ENCODE results near the gene BBS9.
"Not testable (repeated sequence)": the region's sequence is repeated elsewhere in the genome, so short reads cannot be mapped to it uniquely, and the experiment has no call there.

The BBS9 gene

GRCh38 chr7:33463131-33463530, 333.8 kb downstream of the BBS9 start:
- no peak overlapping the region for H3K27ac ChIP-seq
- H3K9me3 ChIP-seq: no peaks in the 10 kb centered on the region
- H3K4me3 ChIP-seq: no peak overlapping the region
- no peaks in the 10 kb centered on the region for H3K4me1 ChIP-seq
- no peaks in the 10 kb centered on the region for H3K27me3 ChIP-seq
- H3K4me2 ChIP-seq: no peak overlapping the region
- H3K36me3 ChIP-seq: no peaks in the 10 kb centered on the region
- H3K9ac ChIP-seq: no peak overlapping the region
- no peaks in the 10 kb centered on the region for H4K20me1 ChIP-seq
- no peak for TF ChIP-seq Cebpa-rat (IDR thresholded peaks at IDR 0.05)

GRCh38 chr7:33466203-33466602, 336.8 kb downstream of the BBS9 start:
- Histone ChIP-seq H3K9ac (no peak overlapping the region), H3K9me3 (no peaks in the 10 kb centered on the region), H3K4me2 (no peak overlapping the region), H3K4me1 (no peaks in the 10 kb centered on the region), H3K27ac (no peak overlapping the region), H4K20me1 (no peaks in the 10 kb centered on the region), H3K4me3 (no peak overlapping the region), H3K36me3 (no peaks in the 10 kb centered on the region), H3K27me3 (no peaks in the 10 kb centered on the region)
- TF ChIP-seq Cebpa-rat (IDR thresholded peaks at IDR 0.05): no peak

- Histone ChIP-seq H3K27ac (no peak overlapping the region), H4K20me1 (no peaks in the 10 kb centered on the region), H3K9ac (no peak overlapping the region)
These were observed 342.4 kb downstream of the BBS9 start for GRCh38 chr7:33471636-33472242.

GRCh38 chr7:33472348-33473025, 343.1 kb downstream of the BBS9 start:
- no peak for TF ChIP-seq Cebpa-rat (IDR thresholded peaks at IDR 0.05)
- no peaks in the 10 kb centered on the region for H4K20me1 ChIP-seq
- no peaks in the 10 kb centered on the region for H3K4me1 ChIP-seq
- no peak overlapping the region for H3K4me3 ChIP-seq
- H3K27me3 ChIP-seq: no peaks in the 10 kb centered on the region
- no peak overlapping the region for H3K27ac ChIP-seq
- H3K4me2 ChIP-seq: no peak overlapping the region
- H3K9me3 ChIP-seq: no peaks in the 10 kb centered on the region
- no peaks in the 10 kb centered on the region for H3K36me3 ChIP-seq
- H3K9ac ChIP-seq: no peak overlapping the region

More at GRCh38 chr7:33471636-33472242, 342.4 kb downstream of the BBS9 start:
- Histone ChIP-seq H3K27me3 (no peaks in the 10 kb centered on the region), H3K4me3 (no peak overlapping the region), H3K4me1 (no peaks in the 10 kb centered on the region), H3K36me3 (no peaks in the 10 kb centered on the region), H3K4me2 (no peak overlapping the region), H3K9me3 (no peaks in the 10 kb centered on the region)
- TF ChIP-seq Cebpa-rat (IDR thresholded peaks at IDR 0.05): no peak

GRCh38 chr7:33477719-33478480, 348.5 kb downstream of the BBS9 start:
- Histone ChIP-seq H3K9ac (no peak overlapping the region), H3K4me3 (no peak overlapping the region), H3K4me1 (no peaks in the 10 kb centered on the region), H3K36me3 (no peaks in the 10 kb centered on the region), H3K4me2 (no peak overlapping the region), H3K27ac (no peak overlapping the region), H3K27me3 (no peaks in the 10 kb centered on the region), H3K9me3 (no peaks in the 10 kb centered on the region), H4K20me1 (no peaks in the 10 kb centered on the region)
- no peak for TF ChIP-seq Cebpa-rat (IDR thresholded peaks at IDR 0.05)

GRCh38 chr7:33484476-33484875, 355.1 kb downstream of the BBS9 start:
- H3K9me3 ChIP-seq, H3K4me3 ChIP-seq, H3K27ac ChIP-seq, H3K36me3 ChIP-seq, H3K27me3 ChIP-seq, H3K4me2 ChIP-seq, H4K20me1 ChIP-seq, H3K4me1 ChIP-seq, H3K9ac ChIP-seq: not testable (repeated sequence)

- Histone ChIP-seq H3K4me3 (no peak overlapping the region), H3K36me3 (no peaks in the 10 kb centered on the region), H3K4me1 (no peaks in the 10 kb centered on the region), H4K20me1 (no peaks in the 10 kb centered on the region), H3K27me3 (no peaks in the 10 kb centered on the region), H3K9me3 (no peaks in the 10 kb centered on the region), H3K4me2 (no peak overlapping the region), H3K27ac (no peak overlapping the region), H3K9ac (no peak overlapping the region)
- TF ChIP-seq Cebpa-rat (IDR thresholded peaks at IDR 0.05): no peak
These were observed 356.6 kb downstream of the BBS9 start for GRCh38 chr7:33485747-33486493.

GRCh38 chr7:33486633-33487032, 357.3 kb downstream of the BBS9 start:
- no peaks in the 10 kb centered on the region for H3K9me3 ChIP-seq
- H3K27me3 ChIP-seq: no peaks in the 10 kb centered on the region
- H3K27ac ChIP-seq: no peak overlapping the region
- TF ChIP-seq Cebpa-rat (IDR thresholded peaks at IDR 0.05): no peak
- H4K20me1 ChIP-seq: no peaks in the 10 kb centered on the region
- H3K4me1 ChIP-seq: no peaks in the 10 kb centered on the region
- H3K4me3 ChIP-seq: no peak overlapping the region
- H3K4me2 ChIP-seq: no peak overlapping the region
- H3K36me3 ChIP-seq: no peaks in the 10 kb centered on the region
- no peak overlapping the region for H3K9ac ChIP-seq

- no peak overlapping the region for H3K27ac ChIP-seq
- no peaks in the 10 kb centered on the region for H3K9me3 ChIP-seq
- no peak overlapping the region for H3K4me3 ChIP-seq
- H4K20me1 ChIP-seq: no peaks in the 10 kb centered on the region
- H3K27me3 ChIP-seq: no peaks in the 10 kb centered on the region
- TF ChIP-seq Cebpa-rat (IDR thresholded peaks at IDR 0.05): no peak
- H3K36me3 ChIP-seq: no peaks in the 10 kb centered on the region
- no peak overlapping the region for H3K9ac ChIP-seq
- no peaks in the 10 kb centered on the region for H3K4me1 ChIP-seq
- no peak overlapping the region for H3K4me2 ChIP-seq
These were observed 358.8 kb downstream of the BBS9 start for GRCh38 chr7:33487998-33488682.

Data from BLaER1 (cell line).